ENCODE measurements around the gene AP5M1.

AP5M1 gene

GRCh38 chr14:57259672-57260071, 9.1 kb upstream of the AP5M1 start:
- FAIRE-seq (no peak), DNase-seq (ENCODE audit: insufficient read length) (no peak)
- TF ChIP-seq POLR2A (IDR thresholded peaks at IDR 0.05; ENCODE audit: low read depth, low read length) (no peak), POLR2AphosphoS5 (IDR thresholded peaks at IDR 0.05; ENCODE audit: low read depth, low read length) (no peak), TAF1 (IDR thresholded peaks at IDR 0.05; ENCODE audit: borderline replicate concordance, low read depth, low read length) (no peak)

- TF ChIP-seq POLR2AphosphoS5 (IDR thresholded peaks at IDR 0.05; ENCODE audit: low read depth, low read length) = no peak
- TF ChIP-seq TAF1 (IDR thresholded peaks at IDR 0.05; ENCODE audit: borderline replicate concordance, low read depth, low read length) = no peak
- no peak for TF ChIP-seq POLR2A (IDR thresholded peaks at IDR 0.05; ENCODE audit: low read depth, low read length)
- FAIRE-seq (no peak), DNase-seq (ENCODE audit: insufficient read length) (no peak)
These were observed 7.2 kb upstream of the AP5M1 start for GRCh38 chr14:57261604-57262003.

GRCh38 chr14:57262117-57262516, 6.7 kb upstream of the AP5M1 start:
- TF ChIP-seq TAF1 (IDR thresholded peaks at IDR 0.05; ENCODE audit: borderline replicate concordance, low read depth, low read length) = no peak
- no peak for TF ChIP-seq POLR2A (IDR thresholded peaks at IDR 0.05; ENCODE audit: low read depth, low read length)
- TF ChIP-seq POLR2AphosphoS5 (IDR thresholded peaks at IDR 0.05; ENCODE audit: low read depth, low read length) = no peak
- FAIRE-seq (no peak), DNase-seq (ENCODE audit: insufficient read length) (no peak)

- FAIRE-seq (peak; percentile 57), DNase-seq (ENCODE audit: insufficient read length) (no peak)
- TF ChIP-seq POLR2AphosphoS5 (IDR thresholded peaks at IDR 0.05; ENCODE audit: low read depth, low read length) (no peak), POLR2A (IDR thresholded peaks at IDR 0.05; ENCODE audit: low read depth, low read length) (no peak), TAF1 (IDR thresholded peaks at IDR 0.05; ENCODE audit: borderline replicate concordance, low read depth, low read length) (no peak)
These were observed 2.7 kb upstream of the AP5M1 start for GRCh38 chr14:57266065-57266464.

- FAIRE-seq (no peak), DNase-seq (ENCODE audit: insufficient read length) (no peak)
- no peak for TF ChIP-seq TAF1 (IDR thresholded peaks at IDR 0.05; ENCODE audit: borderline replicate concordance, low read depth, low read length)
- no peak for TF ChIP-seq POLR2A (IDR thresholded peaks at IDR 0.05; ENCODE audit: low read depth, low read length)
- no peak for TF ChIP-seq POLR2AphosphoS5 (IDR thresholded peaks at IDR 0.05; ENCODE audit: low read depth, low read length)
These were observed 4.5 kb downstream of the AP5M1 start for GRCh38 chr14:57273236-57273635.

- DNase-seq (ENCODE audit: insufficient read length) (no peak), FAIRE-seq (no peak)
- no peak for TF ChIP-seq POLR2AphosphoS5 (IDR thresholded peaks at IDR 0.05; ENCODE audit: low read depth, low read length)
These were observed 5.8 kb downstream of the AP5M1 start for GRCh38 chr14:57274551-57274950.

GRCh38 chr14:57275023-57275664, 6.4 kb downstream of the AP5M1 start:
- TF ChIP-seq POLR2AphosphoS5 (IDR thresholded peaks at IDR 0.05; ENCODE audit: low read depth, low read length) = no peak
- TF ChIP-seq TAF1 (IDR thresholded peaks at IDR 0.05; ENCODE audit: borderline replicate concordance, low read depth, low read length) = no peak
- FAIRE-seq = no peak
- no peak for DNase-seq (ENCODE audit: insufficient read length)

GRCh38 chr14:57277062-57277461, 8.3 kb downstream of the AP5M1 start:
- DNase-seq (ENCODE audit: insufficient read length) (no peak), FAIRE-seq (no peak)
- TF ChIP-seq TAF1 (IDR thresholded peaks at IDR 0.05; ENCODE audit: borderline replicate concordance, low read depth, low read length) = no peak
- TF ChIP-seq POLR2AphosphoS5 (IDR thresholded peaks at IDR 0.05; ENCODE audit: low read depth, low read length) = no peak
- no peak for TF ChIP-seq POLR2A (IDR thresholded peaks at IDR 0.05; ENCODE audit: low read depth, low read length)

- TF ChIP-seq POLR2AphosphoS5 (IDR thresholded peaks at IDR 0.05; ENCODE audit: low read depth, low read length) = no peak
- no peak for TF ChIP-seq POLR2A (IDR thresholded peaks at IDR 0.05; ENCODE audit: low read depth, low read length)
- no peak for TF ChIP-seq TAF1 (IDR thresholded peaks at IDR 0.05; ENCODE audit: borderline replicate concordance, low read depth, low read length)
- FAIRE-seq = no peak
- no peak for DNase-seq (ENCODE audit: insufficient read length)
These were observed 19.0 kb downstream of the AP5M1 start for GRCh38 chr14:57287745-57288144.

GRCh38 chr14:57290751-57291150, 22.0 kb downstream of the AP5M1 start:
- DNase-seq (ENCODE audit: insufficient read length) (no peak), FAIRE-seq (no peak)
- no peak for TF ChIP-seq POLR2AphosphoS5 (IDR thresholded peaks at IDR 0.05; ENCODE audit: low read depth, low read length)
- no peak for TF ChIP-seq TAF1 (IDR thresholded peaks at IDR 0.05; ENCODE audit: borderline replicate concordance, low read depth, low read length)
- TF ChIP-seq POLR2A (IDR thresholded peaks at IDR 0.05; ENCODE audit: low read depth, low read length) = no peak

GRCh38 chr14:57291692-57292647, 23.2 kb downstream of the AP5M1 start:
- TF ChIP-seq TAF1 (IDR thresholded peaks at IDR 0.05; ENCODE audit: borderline replicate concordance, low read depth, low read length) = no peak
- TF ChIP-seq POLR2A (IDR thresholded peaks at IDR 0.05; ENCODE audit: low read depth, low read length) = no peak
- no peak for TF ChIP-seq POLR2AphosphoS5 (IDR thresholded peaks at IDR 0.05; ENCODE audit: low read depth, low read length)
- FAIRE-seq (no peak), DNase-seq (ENCODE audit: insufficient read length) (no peak)

Measured in GM12892 (cell line).